GM18870 (cell line): Measurements from ENCODE around the gene ZSCAN10.
"Not testable (repeated sequence)": the region's sequence is repeated elsewhere in the genome, so short reads cannot be mapped to it uniquely, and the experiment has no call there.

Experiments used
- ATAC-seq: cut with Tn5 transposase; IDR thresholded peaks from one replicate; pipeline ENCODE4 v1.9.1; 2021; ENCODE audit warnings: moderate library complexity; ENCODE audit not compliant: unreplicated experiment

The ZSCAN10 gene

DNA sequence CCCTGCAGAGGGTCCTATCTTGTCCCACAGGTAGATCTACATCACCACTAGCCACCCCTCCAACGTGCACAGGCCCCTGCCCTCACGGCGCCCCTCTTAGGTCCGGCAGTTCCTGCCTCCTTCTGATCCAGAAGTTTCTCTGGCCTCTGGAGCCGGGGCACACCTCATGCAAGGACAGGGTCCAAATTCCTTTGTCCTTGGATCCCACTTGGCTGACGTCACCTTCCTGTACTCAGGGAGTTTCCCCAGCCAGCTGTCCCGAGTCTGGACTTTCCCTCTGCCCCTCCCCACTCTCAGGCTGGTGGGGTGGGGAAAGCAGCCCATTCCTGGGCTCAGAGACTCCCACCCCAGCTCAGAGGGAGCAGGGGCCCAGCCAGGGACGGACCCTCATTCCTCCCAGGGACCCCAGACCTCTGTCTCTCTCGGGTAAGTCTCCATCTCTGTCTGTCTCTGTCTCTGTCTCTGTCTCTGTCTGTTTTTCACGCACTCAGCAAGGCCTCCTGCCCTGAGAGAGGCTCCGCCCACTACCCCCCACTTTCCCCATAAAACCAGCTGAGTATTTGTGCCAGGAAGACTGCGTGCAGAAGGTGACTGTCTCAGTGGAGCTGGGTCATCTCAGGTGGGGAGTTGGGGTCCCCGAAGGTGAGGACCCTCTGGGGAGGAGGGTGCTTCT is 33.9 kb downstream of the ZSCAN10 start, which contains the start of gene IL32:
Gene IL32 (plus strand): TSS at position 572 of the 673 bp plus-strand sequence. CDS start 172 bp downstream, outside the sequence.
- no peak for ATAC-seq

DNA sequence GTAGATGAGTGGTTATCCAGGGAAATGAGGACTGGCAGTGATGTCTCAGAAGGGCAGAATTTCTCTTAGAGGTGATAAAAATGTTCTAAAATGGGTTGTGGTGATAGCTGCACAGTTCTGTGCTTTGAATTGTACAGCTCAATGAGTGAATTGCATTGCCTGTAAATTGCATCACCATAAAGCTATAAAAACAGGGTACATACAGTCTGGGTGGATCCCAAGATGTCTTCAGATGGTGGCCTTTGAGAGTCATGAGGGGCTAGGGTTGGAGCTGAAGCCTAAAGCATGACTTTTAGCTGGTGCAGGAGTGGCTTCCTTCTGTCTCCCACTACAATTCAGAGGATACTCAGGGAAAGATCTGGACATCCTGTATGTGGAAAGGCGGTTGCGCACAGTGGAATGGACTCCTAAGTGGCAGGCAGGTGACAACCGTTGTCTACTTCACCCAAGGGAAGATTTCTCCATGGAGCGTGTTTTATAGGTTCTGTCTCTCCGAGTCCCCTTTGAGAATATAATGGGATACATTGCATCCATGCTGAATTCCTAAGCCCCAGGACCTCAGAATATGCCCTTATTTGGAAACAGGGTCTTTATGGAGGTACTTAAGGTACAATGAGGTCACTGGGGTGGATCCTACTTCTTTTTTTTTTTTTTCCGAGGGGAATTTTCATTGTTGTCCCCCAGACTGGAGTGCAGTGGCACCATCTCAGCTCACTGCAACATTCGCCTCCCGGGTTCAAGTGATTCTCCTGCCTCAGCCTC is 35.3 kb downstream of the ZSCAN10 start:
- ATAC-seq = no peak

DNA sequence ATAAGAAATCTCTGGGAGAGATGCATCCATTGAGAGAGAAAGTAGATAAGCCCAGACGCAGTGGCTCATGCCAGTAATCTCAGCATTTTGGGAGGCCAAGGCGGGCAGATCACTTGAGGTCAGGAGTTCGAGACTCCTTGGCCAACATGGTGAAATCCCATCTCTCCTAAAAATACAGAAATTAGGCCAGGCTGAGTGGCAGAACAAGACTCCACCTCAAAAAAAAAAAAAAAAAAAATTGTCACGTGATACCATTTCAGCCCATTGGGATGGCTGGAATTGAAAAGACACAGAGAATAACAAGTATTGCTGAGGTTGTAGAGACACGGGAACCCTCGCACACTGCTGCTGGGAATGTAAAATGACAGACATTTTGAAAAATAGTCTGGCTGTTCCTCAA is 36.5 kb downstream of the ZSCAN10 start:
- no peak for ATAC-seq

DNA sequence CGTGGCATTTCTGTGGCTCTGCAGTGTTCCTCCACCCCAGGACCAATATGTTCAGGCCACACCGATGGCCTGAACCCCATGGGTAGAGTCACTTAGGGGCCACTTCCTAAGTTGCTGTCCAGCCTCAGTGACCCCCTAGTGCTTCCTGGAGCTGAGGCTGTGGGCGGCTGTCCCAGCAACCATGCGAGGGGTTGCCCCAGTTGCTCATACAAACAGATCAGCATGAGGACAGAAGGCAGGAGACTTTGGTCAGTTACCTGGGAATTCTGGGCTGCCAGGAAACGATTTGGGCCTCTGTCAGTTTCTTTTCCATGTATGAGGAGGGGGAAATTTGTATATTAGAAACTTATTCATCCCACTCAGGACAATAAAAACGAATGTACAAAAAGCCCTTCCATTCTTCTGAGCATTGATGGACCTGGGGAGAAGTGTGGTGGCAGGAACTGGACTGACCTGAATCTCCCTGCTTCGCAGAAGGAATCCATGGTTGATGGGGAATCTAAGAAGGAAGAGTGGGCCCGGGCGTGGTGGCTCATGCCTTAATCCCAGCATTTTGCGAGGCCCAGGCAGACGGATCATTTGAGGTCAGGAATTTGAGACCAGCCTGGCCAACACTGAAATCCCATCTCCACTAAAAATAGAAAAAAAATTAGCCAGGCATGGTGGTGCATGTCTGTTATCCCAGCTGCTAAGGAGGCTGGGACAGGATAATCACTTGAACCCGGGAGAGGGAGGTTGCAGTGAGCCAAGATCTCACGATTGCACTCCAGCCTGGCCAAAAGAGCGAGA is 38.6 kb downstream of the ZSCAN10 start:
- ATAC-seq = no peak

DNA sequence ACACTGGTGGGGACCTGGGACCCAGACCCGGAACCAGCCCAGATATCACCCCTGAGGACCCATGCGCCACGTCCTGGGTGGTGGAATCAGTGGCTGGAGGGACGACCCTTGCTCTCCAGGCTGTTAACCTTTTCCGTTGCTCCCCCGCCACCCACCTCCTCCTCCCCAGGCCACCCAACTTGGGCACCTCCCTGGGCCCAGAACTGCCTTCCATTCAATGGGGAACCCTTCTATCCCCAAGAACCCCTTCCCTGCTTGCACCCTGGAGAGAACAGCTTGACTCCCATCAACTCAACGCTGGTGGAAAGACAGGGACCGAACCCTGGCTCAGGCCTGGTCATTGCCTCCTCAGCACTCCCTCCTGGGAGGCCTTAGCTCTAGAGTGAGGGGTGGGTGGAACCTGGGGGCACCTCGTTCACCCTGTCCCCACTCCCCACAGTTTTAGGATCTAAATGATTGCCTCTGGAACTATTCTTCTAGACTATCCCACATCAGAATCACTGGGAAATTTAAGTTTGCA is 39.3 kb downstream of the ZSCAN10 start:
- no peak for ATAC-seq

DNA sequence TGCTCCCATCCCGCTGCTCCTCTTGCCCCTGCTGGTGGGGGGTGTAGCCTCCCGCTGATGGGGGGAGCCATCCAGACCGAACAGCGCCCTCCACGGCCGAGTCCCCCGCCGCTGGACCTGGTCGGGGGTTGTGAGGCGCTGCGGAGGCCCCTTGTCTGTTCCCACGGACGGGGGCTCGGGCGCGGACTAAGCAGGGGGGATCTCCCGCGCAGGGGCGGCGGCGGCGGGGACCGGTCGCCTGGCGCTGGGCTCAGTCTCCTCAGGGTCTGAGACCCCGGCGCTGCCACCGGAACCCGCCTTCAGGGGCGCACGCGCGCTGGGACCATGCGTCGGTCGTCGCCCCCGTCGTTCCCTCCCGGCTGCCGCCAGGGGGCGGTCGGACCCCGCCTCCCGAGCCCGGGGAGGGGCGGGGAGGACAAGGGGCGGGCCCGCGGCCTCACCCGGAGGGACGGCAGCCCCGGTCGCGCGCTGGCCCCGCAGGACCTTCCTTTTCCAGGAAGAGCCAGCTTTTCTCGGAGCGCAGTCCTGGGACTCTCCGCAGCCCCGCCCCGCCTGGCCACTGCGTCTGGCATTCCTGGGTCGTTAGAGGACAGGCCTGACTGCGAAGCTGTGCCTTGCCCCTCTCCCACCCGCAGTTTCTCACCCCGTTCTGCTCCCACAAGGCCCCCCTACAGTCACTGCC is 39.9 kb downstream of the ZSCAN10 start:
- no peak for ATAC-seq

DNA sequence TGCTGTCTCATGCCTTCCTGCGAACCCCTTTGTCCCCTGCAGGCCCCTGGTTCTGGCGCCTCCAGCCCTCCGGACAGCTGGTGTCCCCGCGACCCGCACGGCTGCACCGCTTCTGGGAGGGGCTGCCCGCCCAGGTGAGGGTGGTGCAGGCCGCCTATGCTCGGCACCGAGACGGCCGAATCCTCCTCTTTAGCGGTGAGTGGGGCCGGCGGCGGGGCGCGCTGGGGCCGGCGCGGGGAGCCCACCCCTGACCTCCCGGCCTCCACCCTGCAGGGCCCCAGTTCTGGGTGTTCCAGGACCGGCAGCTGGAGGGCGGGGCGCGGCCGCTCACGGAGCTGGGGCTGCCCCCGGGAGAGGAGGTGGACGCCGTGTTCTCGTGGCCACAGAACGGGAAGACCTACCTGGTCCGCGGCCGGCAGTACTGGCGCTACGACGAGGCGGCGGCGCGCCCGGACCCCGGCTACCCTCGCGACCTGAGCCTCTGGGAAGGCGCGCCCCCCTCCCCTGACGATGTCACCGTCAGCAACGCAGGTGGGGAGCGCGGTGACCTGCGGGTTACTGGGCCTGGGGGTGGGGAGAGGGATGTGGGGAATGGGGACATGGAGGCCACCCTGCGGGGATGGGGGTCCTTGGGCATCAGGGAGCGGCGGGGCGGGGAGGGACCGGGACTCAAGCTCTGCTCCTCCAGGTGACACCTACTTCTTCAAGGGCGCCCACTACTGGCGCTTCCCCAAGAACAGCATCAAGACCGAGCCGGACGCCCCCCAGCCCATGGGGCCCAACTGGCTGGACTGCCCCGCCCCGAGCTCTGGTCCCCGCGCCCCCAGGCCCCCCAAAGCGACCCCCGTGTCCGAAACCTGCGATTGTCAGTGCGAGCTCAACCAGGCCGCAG is 40.7 kb downstream of the ZSCAN10 start:
- no peak for ATAC-seq

DNA sequence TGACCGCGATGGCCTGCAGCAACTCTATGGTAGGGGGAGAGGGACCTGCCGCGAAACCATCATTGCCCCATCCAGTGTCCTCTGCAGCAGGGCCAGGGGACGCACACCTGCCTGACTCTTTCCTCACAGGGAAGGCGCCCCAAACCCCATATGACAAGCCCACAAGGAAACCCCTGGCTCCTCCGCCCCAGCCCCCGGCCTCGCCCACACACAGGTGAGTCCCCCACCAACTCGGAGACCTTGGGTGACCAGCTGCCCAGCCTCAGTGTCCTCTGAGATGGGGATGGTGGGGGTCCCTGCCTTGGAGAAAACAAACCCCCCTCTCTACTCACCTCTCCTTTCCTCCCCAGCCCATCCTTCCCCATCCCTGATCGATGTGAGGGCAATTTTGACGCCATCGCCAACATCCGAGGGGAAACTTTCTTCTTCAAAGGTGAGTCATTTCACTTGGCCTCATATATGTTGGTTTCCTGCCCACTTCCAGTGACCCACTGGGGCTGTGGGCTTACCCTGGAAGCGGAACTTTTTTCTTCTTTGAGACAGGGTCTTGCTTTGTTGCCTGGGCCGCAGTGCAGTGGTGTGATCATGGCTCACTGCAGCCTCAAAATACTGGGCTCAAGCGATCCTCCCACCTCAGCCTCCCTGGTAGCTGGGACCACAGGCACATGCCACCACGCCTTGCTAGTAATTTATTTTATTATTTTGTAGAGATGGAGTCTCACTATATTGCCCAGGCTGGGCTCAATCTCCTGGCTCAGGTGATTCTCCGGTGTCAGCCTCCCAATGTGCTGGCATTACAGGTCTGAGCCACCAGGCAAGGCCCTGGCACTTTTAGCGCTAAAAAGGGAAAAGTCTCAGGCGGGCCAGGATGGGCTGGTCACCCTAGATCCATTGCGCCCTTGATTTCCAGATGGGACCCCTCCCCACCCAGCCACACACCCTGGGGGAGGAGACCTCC is 41.6 kb downstream of the ZSCAN10 start:
- ATAC-seq = no peak

DNA sequence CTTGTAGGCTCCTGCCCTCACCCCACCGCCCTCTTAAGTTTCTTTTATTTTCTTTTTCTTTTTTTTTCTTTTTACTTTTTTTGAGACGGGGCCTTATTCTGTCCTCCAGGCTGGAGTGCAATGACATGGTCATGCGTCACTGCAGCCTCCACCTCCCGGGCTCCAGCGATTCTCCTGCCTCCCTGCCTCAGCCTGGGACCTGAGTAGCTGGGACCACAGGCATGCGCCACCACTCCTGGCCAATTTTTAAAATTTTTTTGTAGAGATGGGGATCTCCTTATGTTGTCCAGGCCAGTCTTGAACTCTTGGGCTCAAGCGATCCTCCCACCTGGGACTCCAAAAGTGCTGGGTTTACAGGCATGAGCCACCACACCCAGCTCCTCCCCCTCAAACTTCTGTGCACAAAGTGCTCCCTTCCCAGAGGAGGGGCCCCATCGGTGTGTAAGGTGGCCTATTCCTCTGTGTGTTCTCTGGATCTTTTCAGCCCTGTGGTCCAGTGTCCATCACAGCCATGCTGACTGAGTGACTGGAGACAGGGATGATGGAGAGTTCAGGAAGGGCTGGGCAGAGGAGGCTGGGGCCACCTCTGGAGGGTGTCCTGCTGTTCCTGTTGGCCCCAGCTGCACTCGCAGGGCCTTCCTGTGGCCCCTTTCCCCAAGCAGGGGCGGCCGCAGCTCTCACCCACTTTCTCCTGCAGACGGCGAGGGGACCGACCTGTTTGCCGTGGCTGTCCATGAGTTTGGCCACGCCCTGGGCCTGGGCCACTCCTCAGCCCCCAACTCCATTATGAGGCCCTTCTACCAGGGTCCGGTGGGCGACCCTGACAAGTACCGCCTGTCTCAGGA is 42.5 kb downstream of the ZSCAN10 start:
- no peak for ATAC-seq

DNA sequence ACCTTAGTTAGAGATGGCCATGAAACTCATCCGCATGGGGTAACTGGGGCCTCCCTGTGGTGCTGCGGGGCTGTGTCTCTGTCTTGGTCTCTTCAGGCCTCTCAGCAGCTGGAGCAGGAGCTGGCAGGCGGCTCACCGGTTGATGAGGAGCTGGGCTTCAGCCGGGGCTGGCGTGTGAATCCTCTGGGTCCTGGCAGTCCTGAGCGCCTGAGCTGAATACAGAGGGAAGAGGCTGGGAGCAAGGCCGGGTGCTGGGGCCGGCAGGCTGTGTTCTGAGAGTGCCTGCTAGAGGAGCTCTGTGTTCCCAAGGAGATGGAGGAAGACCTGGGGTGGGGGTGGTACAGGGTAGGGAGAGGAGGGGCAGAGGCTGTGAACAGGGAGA is 43.4 kb downstream of the ZSCAN10 start:
- not testable (repeated sequence) for ATAC-seq

DNA sequence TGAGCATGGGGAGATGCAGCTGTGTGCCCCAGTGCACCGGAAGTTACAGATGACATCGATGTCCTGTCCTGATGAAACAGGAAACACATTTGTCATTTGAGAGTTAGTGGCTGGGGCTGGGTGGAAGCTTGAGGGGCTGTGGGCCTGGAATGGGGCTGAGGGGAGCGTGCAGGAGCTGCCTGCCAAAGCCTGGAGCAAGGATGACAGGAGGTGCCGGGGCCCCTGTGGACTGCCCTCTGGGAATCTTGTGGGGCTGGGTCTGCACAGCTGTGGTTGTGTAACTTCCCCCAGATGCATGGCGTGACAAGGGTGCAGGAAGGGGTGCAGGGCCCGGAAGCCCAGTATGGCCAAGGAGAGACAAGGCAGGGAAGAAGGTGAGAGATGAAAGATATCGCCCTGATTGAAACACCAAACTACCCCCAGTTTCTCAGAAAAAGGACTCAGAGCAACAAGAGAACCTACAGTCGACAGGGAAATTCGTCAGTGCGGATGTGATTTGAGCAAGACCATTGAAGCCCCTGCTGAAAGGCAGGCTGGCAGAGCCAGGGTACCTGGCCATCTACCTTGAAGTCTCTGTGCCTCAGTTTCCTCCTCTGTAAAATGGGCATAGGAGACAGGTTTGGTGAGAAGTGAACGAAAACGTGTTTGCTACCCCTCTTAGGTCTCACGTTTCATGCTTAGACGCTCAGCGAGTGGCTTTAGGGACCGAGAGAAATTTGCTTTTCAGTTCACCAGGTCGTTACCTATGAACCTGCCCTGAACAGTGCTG is 43.9 kb downstream of the ZSCAN10 start:
- no peak for ATAC-seq

DNA sequence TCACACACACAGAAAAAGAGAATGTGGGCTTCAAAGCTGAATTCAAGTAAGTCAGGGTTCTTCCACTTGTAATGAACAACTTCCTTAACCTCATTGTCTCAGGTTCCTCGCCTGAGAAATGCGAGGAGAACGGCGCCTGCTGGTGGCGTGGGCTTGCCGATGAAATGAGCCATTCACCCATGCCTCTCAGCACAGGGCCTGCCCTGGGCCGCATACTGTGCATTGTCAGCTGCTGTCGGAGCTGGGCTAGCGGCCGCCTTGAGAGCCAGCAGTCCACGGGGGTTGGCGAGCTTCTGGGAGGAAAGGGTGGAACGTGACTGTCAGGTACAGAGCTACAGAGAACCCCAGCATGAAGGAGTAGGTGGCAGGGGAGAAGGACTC is 45.8 kb downstream of the ZSCAN10 start:
- not testable (repeated sequence) for ATAC-seq

DNA sequence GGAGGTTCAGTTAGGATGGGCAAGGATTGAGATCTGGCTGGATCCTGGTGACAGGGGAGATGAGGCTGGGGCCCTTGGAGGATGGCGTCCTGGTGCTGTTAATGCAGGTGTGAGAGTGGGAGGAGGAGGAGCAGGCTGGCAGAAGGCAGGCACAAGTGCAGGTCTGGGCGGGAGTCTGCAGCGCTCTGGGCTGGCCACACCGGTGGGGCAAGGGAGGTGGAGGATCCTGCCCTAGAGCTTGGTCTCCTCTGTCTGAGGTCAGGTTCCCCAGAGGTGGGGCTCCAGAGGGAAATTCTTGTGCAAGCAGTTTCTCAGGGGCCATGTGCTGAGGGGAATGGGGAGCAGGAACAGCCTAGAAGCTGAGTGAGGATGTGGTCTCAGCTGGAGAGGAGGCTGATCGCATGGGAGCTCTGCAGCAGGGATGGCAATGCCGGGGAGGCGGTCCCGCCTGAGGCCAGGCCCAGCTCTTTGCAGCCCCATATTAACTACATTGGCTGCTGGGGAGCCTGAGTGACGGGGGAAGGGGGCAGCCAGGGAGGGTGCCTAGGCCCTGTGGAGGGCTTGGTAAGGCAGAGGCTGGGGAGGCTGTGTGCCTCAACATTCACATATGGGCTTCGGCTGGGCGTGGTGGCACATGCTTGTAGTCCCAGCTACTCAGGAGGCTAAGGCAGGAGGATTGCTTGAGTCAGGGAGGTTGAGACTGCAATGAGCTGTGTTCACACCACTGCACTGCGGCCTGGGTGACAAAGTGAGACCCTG is 46.3 kb downstream of the ZSCAN10 start:
- not testable (repeated sequence) for ATAC-seq

DNA sequence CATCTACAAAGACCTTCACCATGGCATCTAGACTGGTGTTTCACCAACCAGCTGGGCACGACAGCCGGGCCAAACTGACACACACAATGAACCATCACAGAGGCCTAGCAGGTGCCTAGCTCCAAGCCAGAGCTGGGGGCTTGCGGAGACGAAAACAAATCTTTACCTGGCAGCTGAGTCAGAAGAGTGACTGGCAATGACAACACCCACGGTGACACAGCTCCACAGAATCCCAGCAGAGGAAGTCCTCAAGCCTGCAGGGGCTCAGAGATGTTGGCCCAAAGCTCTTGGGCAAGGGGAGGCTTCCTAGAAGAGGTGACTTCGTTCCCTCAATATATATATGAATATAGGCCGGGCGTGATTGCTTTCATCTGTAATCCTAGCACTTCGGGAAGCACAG is 47.6 kb downstream of the ZSCAN10 start:
- no peak for ATAC-seq

DNA sequence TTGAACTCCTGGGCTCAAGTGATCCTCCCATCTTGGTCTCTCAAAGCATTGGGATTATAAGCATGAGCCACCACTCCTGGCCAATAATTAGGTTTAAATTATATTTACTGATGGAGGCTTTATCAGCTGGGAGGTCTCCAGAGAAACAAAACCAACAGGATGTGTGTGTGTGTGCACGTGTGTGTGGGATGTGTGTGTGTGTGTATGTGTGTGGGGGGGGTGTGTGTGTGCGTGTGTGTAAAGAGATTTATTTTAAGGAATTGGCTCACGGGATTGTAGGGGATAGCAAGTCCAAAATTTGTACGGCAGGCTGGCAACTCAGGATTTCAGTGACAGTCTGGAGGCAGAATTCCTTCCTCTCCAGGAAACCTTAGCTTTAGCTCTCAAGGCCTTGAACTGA is 48.1 kb downstream of the ZSCAN10 start:
- ATAC-seq = no peak

DNA sequence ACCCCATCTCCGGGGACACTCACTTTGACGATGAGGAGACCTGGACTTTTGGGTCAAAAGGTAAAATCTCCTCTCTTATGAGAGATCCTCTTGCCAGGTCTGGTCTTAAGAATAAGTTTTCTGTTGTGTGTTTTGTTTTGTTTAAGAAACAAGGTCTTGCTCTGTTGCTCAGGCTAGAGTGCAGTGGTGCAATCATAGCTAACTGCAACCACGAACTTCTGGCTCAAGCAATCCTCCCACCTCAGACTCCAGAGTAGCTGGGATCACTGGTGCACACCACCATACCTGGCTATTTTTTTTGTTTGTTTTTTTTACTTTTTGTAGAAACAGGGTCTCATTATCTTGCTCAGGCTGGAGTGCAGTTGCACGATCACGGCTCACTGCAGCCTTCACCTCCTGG is 48.6 kb downstream of the ZSCAN10 start:
- ATAC-seq = no peak
